Skin epidermis (tissue), 12 donors: ENCODE results near the gene METTL13.

Experiments used
- H3K27ac ChIP-seq, 21 experiments: fragments of 200-600 bp; sonication (generic) in 11 of 21; one replicate each; pipeline ENCODE4 v1.5.0; 2020; ENCODE audit warnings: mild to moderate bottlenecking in 3 of 21, inconsistent platforms in 2 of 21, moderate library complexity in 2 of 21
- H3K4me3 ChIP-seq, 7 experiments: fragments of 200-600 bp; sonication (generic) in 2 of 7; one replicate each; pipeline ENCODE4 v1.5.0; 2020; ENCODE audit warnings: inconsistent platforms in 2 of 7, mild to moderate bottlenecking in 2 of 7, moderate library complexity in 1 of 7

The METTL13 gene

GRCh38 chr1:171758011-171758410 is 23.4 kb upstream of the METTL13 start:
- H3K27ac ChIP-seq = no peak overlapping the region
- no peak overlapping the region for H3K4me3 ChIP-seq

DNA sequence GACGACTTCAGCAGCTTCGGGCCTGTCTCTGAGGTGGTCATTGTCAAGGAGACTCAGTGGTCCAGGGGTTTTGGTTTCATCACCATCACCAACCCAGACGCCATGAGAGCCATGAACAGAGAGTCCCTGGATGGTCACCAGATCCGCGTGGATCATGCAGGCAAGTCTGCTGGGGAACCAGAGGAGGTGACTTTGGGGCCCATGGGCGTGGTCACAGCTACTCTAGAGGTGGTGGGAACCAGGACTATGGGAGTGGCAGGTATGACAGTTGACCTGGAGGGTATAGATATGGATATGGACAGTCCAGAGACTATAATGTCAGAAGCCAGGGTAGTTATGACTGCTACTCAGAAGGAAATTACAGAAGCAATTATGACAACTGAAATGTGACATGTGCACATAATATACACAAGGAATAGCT is 19.3 kb upstream of the METTL13 start:
- H3K4me3 ChIP-seq = no peak overlapping the region
- no peak overlapping the region for H3K27ac ChIP-seq

DNA sequence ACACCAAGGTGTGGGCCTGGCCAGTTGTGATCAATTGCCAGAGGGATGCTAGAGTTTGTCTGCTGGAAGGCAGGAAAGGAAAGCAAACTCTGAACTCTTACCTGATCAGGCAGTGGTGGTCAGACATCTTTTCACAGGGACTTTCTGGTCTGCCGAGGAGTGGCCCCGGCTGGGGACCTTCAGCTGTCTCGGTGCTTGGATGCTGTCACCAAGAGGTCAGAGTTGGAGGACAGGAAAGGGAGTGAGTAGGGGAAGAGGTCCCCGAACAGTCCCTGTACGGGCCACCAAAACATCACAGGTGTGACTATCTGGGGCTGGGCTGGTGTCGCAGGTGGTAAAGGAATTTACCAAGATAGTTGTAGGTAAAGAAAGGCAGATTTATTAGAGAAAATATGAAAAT is 17.7 kb upstream of the METTL13 start:
- H3K27ac ChIP-seq = no peak overlapping the region
- no peak overlapping the region for H3K4me3 ChIP-seq

- Histone ChIP-seq H3K27ac (no peak overlapping the region), H3K4me3 (no peak overlapping the region)
Measured at GRCh38 chr1:171769171-171769570, 12.3 kb upstream of the METTL13 start.

- H3K27ac ChIP-seq = no peak overlapping the region
- no peak overlapping the region for H3K4me3 ChIP-seq
Measured at GRCh38 chr1:171769754-171770153, 11.7 kb upstream of the METTL13 start.

- H3K4me3 ChIP-seq = no peak overlapping the region
- H3K27ac ChIP-seq = no peak overlapping the region
Measured at GRCh38 chr1:171772312-171772711, 9.1 kb upstream of the METTL13 start.

DNA sequence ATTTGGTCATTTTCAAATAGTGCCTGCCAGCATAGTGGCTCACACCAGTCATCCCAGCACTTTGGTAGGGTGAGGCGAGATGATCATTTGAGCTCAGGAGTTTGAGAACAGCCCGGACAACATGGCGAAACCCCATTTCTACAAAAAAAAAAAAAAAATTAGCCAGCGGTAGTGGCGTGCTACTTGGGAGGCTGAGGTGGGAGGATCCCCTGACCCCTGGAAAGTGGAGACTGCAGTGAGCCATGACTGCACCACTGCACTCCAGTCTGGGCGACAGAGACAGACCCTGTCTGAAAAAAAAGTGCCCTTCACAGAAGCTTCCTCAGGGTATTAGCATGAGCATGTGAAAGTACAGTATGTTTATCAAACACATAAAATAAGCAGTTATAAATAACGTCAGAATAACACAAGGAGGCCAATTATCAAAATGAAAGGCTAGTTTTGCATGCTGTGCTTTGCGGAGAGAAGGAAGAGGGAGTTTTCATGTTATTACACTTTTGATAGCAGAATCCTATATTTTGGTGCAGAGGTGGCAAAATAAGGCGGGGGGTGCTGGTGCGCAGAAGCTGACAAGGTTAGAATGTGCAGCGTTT is 781 bp upstream of the METTL13 start:
- Histone ChIP-seq H3K27ac (peak overlapping the region in 20 of 21 experiments; percentile 73 to 97 (median 85)), H3K4me3 (peak overlapping the region; percentile 21 to 72 (median 67))

DNA sequence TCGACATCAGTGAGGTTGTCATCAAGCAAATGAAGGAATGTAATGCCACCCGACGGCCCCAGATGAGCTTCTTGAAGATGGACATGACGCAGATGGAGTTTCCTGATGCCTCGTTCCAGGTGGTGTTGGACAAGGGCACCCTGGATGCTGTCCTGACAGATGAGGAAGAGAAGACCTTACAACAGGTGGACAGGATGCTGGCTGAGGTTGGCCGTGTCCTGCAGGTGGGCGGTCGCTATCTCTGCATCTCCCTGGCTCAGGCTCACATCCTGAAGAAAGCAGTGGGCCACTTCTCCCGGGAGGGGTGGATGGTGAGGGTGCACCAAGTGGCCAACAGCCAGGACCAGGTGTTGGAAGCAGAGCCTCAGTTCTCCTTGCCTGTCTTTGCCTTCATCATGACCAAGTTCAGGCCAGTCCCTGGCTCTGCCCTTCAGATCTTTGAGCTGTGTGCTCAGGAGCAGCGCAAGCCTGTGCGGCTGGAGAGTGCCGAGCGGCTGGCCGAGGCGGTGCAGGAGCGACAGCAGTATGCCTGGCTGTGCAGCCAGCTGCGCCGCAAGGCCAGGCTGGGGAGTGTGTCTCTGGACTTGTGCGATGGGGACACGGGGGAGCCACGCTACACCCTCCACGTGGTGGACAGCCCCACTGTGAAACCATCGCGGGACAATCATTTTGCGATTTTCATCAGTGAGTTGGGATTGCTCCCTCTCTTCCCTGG is 2.5 kb downstream of the METTL13 start:
- no peak overlapping the region for H3K27ac ChIP-seq
- no peak overlapping the region for H3K4me3 ChIP-seq

GRCh38 chr1:171784784-171785183 is 3.3 kb downstream of the METTL13 start:
- Histone ChIP-seq H3K4me3 (no peak overlapping the region), H3K27ac (no peak overlapping the region)

- no peak overlapping the region for H3K4me3 ChIP-seq
- no peak overlapping the region for H3K27ac ChIP-seq
Measured at GRCh38 chr1:171785766-171786165, 4.3 kb downstream of the METTL13 start.

- Histone ChIP-seq H3K27ac (no peak overlapping the region), H3K4me3 (no peak overlapping the region)
Measured at GRCh38 chr1:171786534-171786933, 5.1 kb downstream of the METTL13 start.

DNA sequence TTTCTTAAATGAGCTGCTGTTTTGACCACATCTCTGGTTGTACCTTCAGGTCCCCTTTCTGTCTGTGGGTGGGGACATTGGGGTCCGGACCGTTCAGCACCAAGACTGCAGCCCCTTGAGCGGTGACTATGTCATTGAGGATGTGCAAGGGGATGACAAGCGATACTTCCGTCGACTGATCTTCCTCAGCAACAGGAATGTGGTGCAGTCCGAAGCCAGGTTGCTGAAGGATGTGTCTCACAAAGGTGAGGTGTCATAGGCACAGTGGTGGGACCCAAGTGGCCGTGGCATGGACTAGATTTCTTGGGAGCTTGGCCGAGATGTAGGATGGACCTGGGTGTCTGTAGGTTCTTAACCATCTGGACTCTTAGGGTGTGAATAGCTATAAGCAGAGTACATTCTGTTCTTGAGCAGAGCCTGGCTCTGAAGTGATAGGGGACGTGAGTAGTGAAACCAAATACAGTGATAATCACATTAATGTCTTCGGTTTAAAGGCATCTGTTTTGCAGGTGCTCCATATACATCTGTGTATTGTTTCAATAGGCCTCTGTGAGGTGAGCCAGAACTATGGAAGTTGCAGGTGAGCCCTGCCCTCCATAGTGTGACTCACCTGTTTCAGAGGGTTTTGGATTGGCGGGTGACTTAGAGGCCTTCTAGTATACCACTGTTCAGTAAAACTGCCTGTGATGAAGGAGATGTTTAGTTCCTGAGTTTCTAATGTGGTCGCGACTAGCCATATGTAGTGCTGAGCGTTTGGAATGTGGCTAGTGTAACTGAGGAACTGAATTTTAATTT is 6.4 kb downstream of the METTL13 start:
- Histone ChIP-seq H3K27ac (no peak overlapping the region), H3K4me3 (no peak overlapping the region)

DNA sequence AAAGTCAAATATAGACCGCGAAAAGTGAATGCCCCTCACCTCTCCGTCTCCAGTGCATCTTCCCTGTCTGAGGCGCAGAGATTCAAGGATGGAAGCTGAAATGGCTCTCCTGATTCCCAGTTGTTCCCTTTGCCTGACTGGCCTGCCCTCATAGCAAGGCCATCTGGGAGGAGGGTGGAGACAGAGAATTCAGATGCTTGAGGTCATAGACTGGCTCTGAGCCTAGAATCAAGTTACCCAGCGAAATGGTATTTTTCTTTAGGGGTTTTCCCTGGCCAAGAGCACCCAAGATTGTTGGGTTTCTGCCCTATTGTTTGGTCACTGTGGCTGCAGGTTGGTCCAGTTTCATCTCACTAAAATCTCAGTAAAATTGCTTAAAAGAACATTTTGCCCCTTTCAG is 7.2 kb downstream of the METTL13 start:
- Histone ChIP-seq H3K4me3 (no peak overlapping the region), H3K27ac (peak overlapping the region in 1 of 21 experiments; percentile 24)

DNA sequence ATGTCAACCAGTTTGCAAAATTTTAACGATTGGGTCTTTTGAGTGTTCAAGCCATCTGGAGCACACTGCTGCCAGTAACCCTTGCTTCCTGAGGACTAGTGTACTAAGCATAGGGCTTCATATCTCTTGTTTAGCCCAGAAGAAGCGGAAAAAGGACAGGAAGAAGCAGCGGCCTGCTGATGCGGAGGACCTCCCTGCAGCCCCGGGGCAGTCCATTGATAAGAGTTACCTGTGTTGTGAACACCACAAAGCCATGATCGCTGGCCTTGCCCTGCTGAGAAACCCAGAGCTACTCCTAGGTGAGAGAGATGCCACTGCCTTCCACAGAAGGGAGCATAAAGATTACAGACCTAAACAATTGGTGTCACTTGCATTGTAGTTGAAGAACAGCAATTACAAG is 8.9 kb downstream of the METTL13 start:
- Histone ChIP-seq H3K27ac (no peak overlapping the region), H3K4me3 (no peak overlapping the region)

GRCh38 chr1:171792656-171793369 is 11.4 kb downstream of the METTL13 start:
- Histone ChIP-seq H3K27ac (no peak overlapping the region), H3K4me3 (no peak overlapping the region)

DNA sequence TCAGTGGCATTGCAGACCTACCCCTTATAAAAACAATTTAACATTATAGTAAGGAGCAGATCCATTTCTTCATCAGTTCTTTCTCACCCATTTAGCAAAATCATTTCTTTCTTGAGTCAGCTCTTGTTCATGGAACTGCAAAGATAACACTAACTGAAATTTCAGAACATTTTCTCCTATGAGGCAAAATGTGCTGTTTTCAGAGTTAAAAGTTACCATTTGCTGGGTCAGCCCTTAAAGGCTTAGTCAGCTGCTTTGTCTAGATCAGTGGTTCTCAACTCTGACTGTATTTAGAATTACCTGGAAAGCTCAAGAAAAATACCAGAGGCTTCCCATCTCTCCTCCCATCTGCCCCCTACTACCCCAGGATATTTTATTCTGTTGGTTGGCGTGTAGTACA is 12.2 kb downstream of the METTL13 start:
- H3K27ac ChIP-seq = no peak overlapping the region

GRCh38 chr1:171794085-171794484 is 12.6 kb downstream of the METTL13 start:
- H3K4me3 ChIP-seq = no peak overlapping the region
- H3K27ac ChIP-seq = no peak overlapping the region

More for the DNA sequence above, 12.2 kb downstream of the METTL13 start:
- no peak overlapping the region for H3K4me3 ChIP-seq

DNA sequence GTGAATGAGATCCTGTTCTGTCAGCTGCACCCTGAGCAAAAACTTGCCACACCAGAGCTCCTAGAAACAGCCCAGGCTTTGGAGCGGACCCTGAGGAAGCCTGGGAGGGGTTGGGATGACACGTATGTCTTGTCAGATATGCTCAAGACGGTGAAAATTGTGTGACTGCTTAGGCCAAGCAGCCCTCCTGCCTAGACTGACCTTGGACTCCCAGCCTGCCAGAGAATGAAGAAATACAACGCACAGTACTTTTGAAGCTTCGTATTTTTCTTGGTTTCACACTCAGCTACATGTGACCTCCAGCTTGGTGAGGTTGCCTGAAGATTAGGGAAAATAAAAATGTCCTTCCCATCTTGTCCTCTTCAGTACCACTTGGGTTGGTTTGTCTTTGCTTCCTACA is 15.1 kb downstream of the METTL13 start:
- no peak overlapping the region for H3K4me3 ChIP-seq
- H3K27ac ChIP-seq = no peak overlapping the region

DNA sequence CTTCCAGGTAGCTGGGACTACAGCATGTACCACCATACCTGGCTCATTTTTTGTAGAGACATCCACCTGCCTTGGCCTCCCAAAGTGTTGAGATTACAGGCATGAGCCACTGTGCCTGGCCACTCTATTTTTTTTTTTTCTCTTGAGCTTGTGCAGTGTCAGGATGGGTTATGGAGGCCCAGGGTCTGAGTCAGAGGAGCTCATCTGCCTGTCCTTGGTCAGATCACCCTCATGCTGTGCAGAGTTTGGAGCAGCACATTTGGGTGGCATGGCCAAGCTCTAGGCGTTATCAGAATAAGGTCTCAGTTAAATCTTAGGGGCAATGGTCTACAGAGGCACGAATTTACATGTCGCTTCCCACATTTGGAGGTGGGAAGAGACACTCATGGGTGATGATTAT is 16.9 kb downstream of the METTL13 start:
- H3K27ac ChIP-seq = no peak overlapping the region
- no peak overlapping the region for H3K4me3 ChIP-seq

GRCh38 chr1:171798765-171799164 is 17.3 kb downstream of the METTL13 start:
- no peak overlapping the region for H3K4me3 ChIP-seq
- H3K27ac ChIP-seq = no peak overlapping the region
